HUES6 (cell line): ENCODE measurements around the gene RHOT1.
A peak's percentile ranks its signal among the peaks of the same experiment; 100 is the strongest.
"Not testable (repeated sequence)": the region's sequence is repeated elsewhere in the genome, so short reads cannot be mapped to it uniquely, and the experiment has no call there.

Source experiments
- H3K27ac ChIP-seq: 2 replicates; pipeline ENCODE4 v1.7.0; 2013; ENCODE audit warnings: low read depth, mild to moderate bottlenecking, low read length, inconsistent platforms
- H3K27me3 ChIP-seq: 2 replicates; pipeline ENCODE4 v1.6.1; 2013; ENCODE audit warnings: low read length; ENCODE audit not compliant: control insufficient read depth, insufficient read depth
- H3K36me3 ChIP-seq: 2 replicates; pipeline ENCODE4 v1.6.1; 2013; ENCODE audit warnings: low read length; ENCODE audit not compliant: control insufficient read depth, insufficient read depth
- H3K4me1 ChIP-seq: 2 replicates; pipeline ENCODE4 v1.6.1; 2013; ENCODE audit warnings: low read length; ENCODE audit not compliant: control insufficient read depth, insufficient read depth
- H3K4me3 ChIP-seq: 2 replicates; pipeline ENCODE4 v1.5.1; 2013; ENCODE audit warnings: low read depth, low read length
- H3K9ac ChIP-seq: one replicate; pipeline ENCODE4 v1.6.1; 2013; ENCODE audit warnings: mild to moderate bottlenecking, low read length
- H3K9me3 ChIP-seq: 2 replicates; pipeline ENCODE4 v1.6.1; 2013; ENCODE audit warnings: low read depth, low read length; ENCODE audit not compliant: control insufficient read depth, insufficient read depth

RHOT1 gene

DNA sequence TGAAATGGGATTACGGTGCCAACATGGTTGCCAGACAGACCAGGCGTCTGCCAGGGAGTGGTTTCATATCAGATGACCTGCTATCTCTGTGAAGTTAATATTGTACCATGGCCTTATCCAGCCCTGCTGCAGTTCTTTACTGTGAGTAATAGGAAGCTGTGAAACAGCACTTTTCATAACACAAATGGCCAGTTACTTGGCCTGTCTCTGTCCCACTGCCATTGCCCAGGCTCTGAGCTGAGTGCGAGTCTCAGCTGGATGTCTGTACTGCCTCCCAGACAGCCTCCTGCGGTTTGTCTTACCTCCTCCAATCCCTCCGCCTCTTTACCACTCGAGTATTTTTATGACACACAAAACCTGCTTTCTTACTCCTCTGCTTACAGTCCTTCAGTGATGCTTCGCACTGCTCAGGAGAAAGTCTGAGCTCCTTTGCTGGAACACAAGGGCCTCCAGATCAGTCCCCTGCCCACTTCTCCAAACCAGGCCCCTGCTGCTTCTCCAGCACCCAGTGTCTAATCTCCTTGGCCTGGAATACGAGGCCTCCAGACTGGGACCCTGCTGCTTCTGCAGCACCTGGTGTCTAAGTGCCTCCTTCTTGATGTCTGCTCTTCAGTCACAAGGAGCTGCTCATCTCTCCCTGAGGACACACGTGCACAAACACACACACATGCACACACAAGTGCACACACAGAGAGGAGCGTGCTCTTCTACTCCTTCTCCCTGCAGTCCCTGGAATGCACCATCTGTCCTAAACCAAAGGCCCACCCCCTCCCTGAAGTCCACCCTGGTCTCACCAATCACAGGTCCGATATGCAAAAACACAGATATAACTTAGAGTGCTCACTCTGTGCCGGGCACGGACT is 17.1 kb upstream of the RHOT1 start:
- Histone ChIP-seq H3K4me3 (no peak overlapping the region), H3K27me3 (no peaks in the 10 kb centered on the region), H3K4me1 (peaks cover 6% of the 10 kb centered on the region), H3K36me3 (no peaks in the 10 kb centered on the region), H3K27ac (no peak overlapping the region), H3K9me3 (no peaks in the 10 kb centered on the region), H3K9ac (no peak overlapping the region)

DNA sequence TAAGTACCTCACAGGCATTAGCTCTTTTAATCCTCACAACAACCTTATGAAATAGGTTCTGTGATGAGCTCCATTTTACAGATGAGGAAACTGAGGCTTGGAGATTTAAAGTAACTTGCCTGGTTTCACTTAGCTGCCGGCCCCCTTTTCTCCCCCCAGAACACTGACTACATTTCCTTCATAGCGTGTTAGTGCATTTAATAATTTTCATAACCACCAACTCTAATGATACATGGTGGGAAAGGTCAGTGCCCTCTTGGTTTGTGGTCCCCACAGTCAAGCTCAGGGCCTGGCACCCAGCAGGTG is 16.5 kb upstream of the RHOT1 start:
- Histone ChIP-seq H3K36me3 (no peaks in the 10 kb centered on the region), H3K9ac (no peak overlapping the region), H3K4me1 (peaks cover 6% of the 10 kb centered on the region), H3K4me3 (no peak overlapping the region), H3K27ac (no peak overlapping the region), H3K27me3 (no peaks in the 10 kb centered on the region), H3K9me3 (0 out of 2 replicates have a peak, but pooled peaks cover 4% of the 10 kb centered on the region)

DNA sequence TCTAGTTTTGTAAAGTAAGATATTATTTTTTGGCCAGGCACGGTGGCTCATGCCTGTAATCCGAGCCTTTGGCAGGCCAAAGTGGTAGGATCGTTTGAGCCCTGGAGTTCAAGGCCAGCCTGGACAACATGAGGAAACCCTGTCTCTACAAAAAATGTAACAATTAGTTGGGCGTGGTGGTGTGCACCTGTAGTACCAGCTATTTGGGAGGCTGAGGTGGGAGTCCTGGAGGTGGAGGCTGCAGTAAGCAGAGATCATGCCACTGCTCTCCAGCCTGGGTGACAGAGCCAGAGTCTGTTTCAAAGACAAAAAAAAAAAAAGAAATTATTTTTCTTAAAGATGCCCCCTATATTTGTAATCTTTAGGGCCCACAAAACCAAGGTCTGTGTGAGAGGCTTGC is 16.0 kb upstream of the RHOT1 start:
- no peaks in the 10 kb centered on the region for H3K36me3 ChIP-seq
- no peaks in the 10 kb centered on the region for H3K27me3 ChIP-seq
- no peak overlapping the region for H3K9ac ChIP-seq
- peaks cover 6% of the 10 kb centered on the region for H3K4me1 ChIP-seq
- no peak overlapping the region for H3K27ac ChIP-seq
- H3K9me3 ChIP-seq: 0 out of 2 replicates have a peak, but pooled peaks cover 6% of the 10 kb centered on the region
- H3K4me3 ChIP-seq: no peak overlapping the region

DNA sequence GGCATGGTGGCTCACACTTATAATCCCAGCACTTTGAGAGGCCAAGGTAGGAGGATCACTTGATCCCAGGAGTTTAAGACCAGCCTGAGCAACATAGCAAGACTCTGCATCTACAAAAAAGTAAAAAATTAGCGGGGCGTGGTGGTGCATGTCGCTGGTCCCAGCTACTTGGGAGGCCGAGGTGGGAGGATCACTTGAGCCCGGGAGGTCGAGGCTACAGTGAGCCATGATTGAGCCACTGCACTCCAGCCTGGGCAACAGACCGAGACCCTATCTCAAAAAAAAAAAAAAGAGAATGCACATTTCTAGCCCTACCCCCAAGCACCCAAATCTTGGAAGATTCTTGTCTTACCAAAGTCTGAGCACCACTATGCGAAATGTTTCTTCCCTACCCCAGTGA is 15.6 kb upstream of the RHOT1 start:
- Histone ChIP-seq H3K27ac (no peak overlapping the region), H3K36me3 (no peaks in the 10 kb centered on the region), H3K9ac (no peak overlapping the region), H3K27me3 (no peaks in the 10 kb centered on the region), H3K4me3 (peak overlapping the region; percentile 90; the same call in 1 of the 2 replicates), H3K9me3 (0 out of 2 replicates have a peak, but pooled peaks cover 6% of the 10 kb centered on the region), H3K4me1 (peaks cover 6% of the 10 kb centered on the region)

DNA sequence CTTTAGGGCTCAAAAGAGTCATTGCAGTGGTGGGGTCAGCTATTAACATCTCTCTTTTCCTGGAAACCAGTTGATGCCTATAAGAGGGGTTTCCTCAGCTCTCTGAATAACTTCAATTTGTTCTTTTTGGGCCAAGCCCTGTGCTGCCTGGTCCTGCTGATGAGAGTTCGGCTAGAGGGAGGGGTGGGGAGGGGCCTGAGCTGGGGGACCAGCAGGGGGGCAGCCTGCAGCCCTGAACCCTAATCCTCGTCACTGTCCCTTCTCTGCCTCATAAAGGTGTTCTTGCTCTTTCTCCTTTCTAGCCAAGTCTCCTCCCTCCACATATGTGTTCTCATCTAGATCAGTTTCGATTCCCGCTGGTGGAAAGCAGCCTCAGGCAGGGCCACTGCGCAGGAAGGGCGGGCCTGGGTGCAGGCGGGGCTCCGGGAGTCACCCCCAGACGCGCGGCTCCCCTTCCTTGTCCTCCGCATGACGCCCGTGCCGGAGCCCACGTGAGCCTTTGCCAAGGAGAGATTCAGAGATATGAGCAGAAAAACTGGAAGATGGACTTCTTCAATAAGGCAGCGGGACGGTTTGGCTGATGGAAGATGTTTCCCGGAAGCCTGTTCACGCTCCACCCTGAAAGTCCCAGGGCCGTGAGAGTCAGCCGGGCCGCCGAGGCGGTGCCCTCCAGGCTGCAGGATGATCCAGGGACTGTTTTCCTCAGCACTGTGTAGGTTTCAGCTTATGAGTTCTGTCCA is 15.0 kb upstream of the RHOT1 start:
- Histone ChIP-seq H3K27ac (no peak overlapping the region), H3K4me3 (peak overlapping the region; percentile 90), H3K4me1 (peaks cover 6% of the 10 kb centered on the region)

DNA sequence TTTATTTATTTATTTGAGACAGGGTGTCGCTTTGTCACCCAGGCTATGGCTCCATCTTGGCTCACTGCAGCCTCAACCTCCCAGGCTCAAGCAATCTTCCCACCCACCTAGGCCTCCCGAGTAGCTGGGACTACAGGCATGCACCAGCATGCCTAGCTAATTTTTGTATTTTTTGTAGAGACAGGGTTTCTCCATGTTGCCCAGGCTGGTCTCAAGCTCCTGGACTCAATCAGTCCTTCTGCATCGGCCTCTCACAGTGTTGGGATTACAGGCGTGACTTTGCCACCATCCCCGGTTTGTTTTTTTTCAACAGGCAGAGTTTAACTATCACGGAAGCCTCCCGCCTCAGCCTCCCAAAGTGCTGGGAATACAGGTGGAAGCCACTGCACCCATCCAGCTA is 13.8 kb upstream of the RHOT1 start:
- H3K9ac ChIP-seq, H3K27me3 ChIP-seq, H3K9me3 ChIP-seq, H3K27ac ChIP-seq, H3K36me3 ChIP-seq, H3K4me1 ChIP-seq: not testable (repeated sequence)
- H3K4me3 ChIP-seq: 0 out of 2 replicates have a peak overlapping the region, but pooled peaks have one; percentile 90

More for the DNA sequence above, 15.0 kb upstream of the RHOT1 start:
- Histone ChIP-seq H3K9ac (peak overlapping the region; percentile 68), H3K9me3 (0 out of 2 replicates have a peak, but pooled peaks cover 6% of the 10 kb centered on the region), H3K27me3 (no peaks in the 10 kb centered on the region), H3K36me3 (no peaks in the 10 kb centered on the region)

DNA sequence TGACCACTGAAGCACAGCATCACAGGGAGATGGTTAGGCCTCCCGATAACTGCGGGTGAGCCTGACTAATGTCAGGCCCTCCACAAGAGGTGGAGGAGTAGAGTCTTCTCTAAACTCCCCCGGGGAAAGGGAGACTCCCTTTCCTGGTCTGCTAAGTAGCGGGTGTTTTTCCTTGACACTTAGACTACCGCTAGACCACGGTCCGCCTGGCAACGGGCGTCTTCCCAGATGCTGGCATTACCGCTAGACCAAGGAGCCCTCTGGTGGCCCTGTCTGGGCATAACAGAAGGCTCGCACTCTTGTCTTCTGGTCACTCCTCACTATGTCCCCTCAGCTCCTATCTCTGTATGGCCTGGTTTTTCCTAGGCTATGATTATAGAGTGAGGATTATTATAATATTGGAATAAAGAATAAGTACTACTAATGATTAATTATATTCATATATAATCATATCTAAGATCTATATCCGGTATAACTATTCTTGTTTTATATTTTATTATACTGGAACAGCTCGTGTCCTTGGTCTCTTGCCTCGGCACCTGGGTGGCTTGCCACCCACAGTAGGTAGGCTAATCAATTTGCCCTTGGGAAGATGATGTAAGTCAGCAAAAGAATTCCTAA is 6.7 kb upstream of the RHOT1 start:
- not testable (repeated sequence) for H3K36me3 ChIP-seq, H3K4me3 ChIP-seq, H3K9ac ChIP-seq, H3K27me3 ChIP-seq, H3K4me1 ChIP-seq, H3K27ac ChIP-seq
- H3K9me3 ChIP-seq: peaks cover 16% of the 10 kb centered on the region

DNA sequence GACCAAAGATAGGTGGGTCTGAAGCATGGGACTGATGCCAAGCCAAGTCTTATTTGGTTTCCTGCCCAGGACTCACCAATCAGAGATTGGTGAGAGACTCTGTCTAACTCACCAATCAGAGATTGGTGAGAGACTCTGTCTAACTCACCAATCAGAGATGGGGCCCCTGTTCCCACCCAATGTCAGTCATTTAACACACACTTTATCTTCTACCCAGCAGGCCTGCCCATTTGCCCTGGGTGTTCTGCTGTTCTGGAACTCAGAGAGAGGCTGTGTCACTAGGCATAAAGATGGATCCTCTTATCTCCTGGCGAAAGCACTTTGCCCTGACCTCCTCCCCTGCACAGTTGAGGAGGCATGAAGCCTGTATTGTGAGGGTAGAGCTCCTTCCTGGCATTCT is 5.4 kb upstream of the RHOT1 start:
- H3K36me3 ChIP-seq: no peaks in the 10 kb centered on the region
- no peak overlapping the region for H3K4me3 ChIP-seq
- peaks cover 12% of the 10 kb centered on the region for H3K9me3 ChIP-seq
- no peak overlapping the region for H3K27ac ChIP-seq
- no peaks in the 10 kb centered on the region for H3K27me3 ChIP-seq
- no peak overlapping the region for H3K9ac ChIP-seq
- no peaks in the 10 kb centered on the region for H3K4me1 ChIP-seq

DNA sequence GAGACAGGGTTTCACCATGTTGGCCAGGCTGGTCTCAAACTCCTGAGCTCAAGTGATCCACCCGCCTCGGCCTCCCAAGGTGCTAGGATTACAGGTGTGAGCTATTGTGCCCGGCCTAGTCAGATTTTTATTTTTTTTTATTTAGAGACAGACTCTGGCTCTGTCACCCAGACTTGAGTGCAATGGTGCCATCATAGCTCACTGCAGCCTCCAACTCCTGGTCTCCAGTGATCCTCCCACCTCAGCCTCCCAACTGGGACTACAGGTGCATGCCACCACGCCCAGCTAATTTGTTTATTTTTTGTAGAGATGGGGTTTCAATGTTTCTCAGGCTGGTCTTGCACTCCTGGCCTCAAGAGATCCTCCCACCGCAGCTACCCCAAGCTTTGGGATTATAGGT is 2.8 kb upstream of the RHOT1 start:
- H3K27ac ChIP-seq, H3K4me1 ChIP-seq, H3K27me3 ChIP-seq, H3K4me3 ChIP-seq, H3K9ac ChIP-seq, H3K9me3 ChIP-seq, H3K36me3 ChIP-seq: not testable (repeated sequence)

DNA sequence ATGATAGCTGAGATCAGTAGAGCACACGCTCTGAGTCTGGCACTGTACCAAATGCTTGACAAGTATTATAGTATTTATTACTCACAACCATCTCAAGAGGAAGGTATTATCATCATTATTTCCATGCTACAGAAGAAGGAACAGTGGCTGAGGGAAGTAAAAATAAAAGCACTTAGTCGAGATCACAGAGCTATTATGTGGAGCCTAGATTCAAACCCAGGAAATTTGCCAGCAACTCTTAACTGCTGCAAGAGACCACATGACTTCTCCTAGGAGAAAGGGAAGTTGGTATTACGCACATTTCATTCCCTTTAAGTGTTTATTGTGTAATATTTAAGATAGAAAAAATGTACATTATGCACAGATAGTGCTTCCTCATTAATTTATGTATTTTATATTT is 1.0 kb upstream of the RHOT1 start:
- Histone ChIP-seq H3K27ac (no peak overlapping the region), H3K27me3 (no peaks in the 10 kb centered on the region), H3K9ac (no peak overlapping the region), H3K9me3 (no peaks in the 10 kb centered on the region), H3K4me1 (no peaks in the 10 kb centered on the region), H3K36me3 (no peaks in the 10 kb centered on the region), H3K4me3 (peak overlapping the region; percentile 78)

DNA sequence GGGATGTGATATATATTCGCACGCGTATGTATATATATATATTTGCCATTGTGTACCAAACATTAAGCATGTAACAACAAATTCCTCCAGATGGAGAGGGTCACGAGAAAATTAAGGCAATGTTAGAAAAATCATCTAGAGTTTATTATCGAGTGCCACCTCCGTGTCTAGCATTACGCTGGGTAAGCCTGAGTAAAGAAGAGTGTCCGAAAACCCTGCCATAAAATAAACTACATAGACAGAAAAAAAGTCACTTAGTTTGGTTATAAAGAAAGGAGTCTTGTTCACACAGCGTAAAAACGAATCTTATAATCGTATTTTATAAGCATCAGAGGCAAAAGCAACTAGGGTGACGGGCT is 644 bp upstream of the RHOT1 start:
- H3K27ac ChIP-seq: no peak overlapping the region
- no peaks in the 10 kb centered on the region for H3K9me3 ChIP-seq
- no peaks in the 10 kb centered on the region for H3K27me3 ChIP-seq
- H3K36me3 ChIP-seq: no peaks in the 10 kb centered on the region
- no peaks in the 10 kb centered on the region for H3K4me1 ChIP-seq
- H3K9ac ChIP-seq: peak overlapping the region; percentile 78
- H3K4me3 ChIP-seq: peak overlapping the region; percentile 78
